PC-3 (cell line): ENCODE results near the gene RAI14.

Experiments used
- CTCF ChIP-seq: fragments of 300-600 bp; sonication (generic); conservative IDR thresholded peaks from 2 replicates; pipeline ENCODE4 v1.5.1; 2017; ENCODE audit warnings: antibody characterized with exemption, low read depth, mild to moderate bottlenecking, low read length
- EZH2 ChIP-seq: fragments of 300-600 bp; sonication (generic); IDR thresholded peaks from one replicate; pipeline ENCODE4 v1.6.1; 2017; ENCODE audit warnings: antibody characterized with exemption, mild to moderate bottlenecking, low read length; ENCODE audit not compliant: unreplicated experiment
- EZH2phosphoT487 ChIP-seq: fragments of 300-600 bp; sonication (generic); IDR thresholded peaks from 2 replicates; pipeline ENCODE4 v1.6.1; 2018; ENCODE audit warnings: mild to moderate bottlenecking, antibody characterized with exemption, low read length, borderline replicate concordance

- no peak for TF ChIP-seq CTCF
- no peak for TF ChIP-seq EZH2phosphoT487
- no peak for TF ChIP-seq EZH2
Observed at GRCh38 chr5:34866989-34867471, 210.9 kb downstream of the RAI14 start.
